IMR-90 (cell line): ENCODE measurements around the gene AATF.

Source experiments
- CEBPB ChIP-seq: IDR thresholded peaks from 2 replicates; pipeline ENCODE4 v1.6.1; 2012; ENCODE audit warnings: low read depth, low read length, improper control_type of control experiment
- CTCF ChIP-seq: conservative IDR thresholded peaks from 2 replicates; pipeline ENCODE4 v1.5.1; 2012; ENCODE audit warnings: mild to moderate bottlenecking, low read depth, low read length, improper control_type of control experiment
- MXI1 ChIP-seq: IDR thresholded peaks from 2 replicates; pipeline ENCODE4 v1.6.1; 2012; ENCODE audit warnings: low read depth, mild to moderate bottlenecking, low read length, moderate library complexity, borderline replicate concordance
- POLR2A ChIP-seq: IDR thresholded peaks from 2 replicates; pipeline ENCODE4 v1.6.1; 2012; ENCODE audit warnings: mild to moderate bottlenecking, low read depth, low read length
- RAD21 ChIP-seq: IDR thresholded peaks from 2 replicates; pipeline ENCODE4 v1.6.1; 2012; ENCODE audit warnings: low read length, improper control_type of control experiment
- RCOR1 ChIP-seq: IDR thresholded peaks from 2 replicates; pipeline ENCODE4 v1.6.1; 2012; ENCODE audit warnings: mild to moderate bottlenecking, low read length, improper control_type of control experiment; ENCODE audit not compliant: insufficient replicate concordance
- RFX5 ChIP-seq: IDR thresholded peaks from 2 replicates; pipeline ENCODE4 v1.8.0; 2012; ENCODE audit warnings: low read depth, mild to moderate bottlenecking, low read length, moderate library complexity
- SMC3 ChIP-seq: fragments of 150-350 bp; IDR thresholded peaks from 2 replicates; pipeline ENCODE4 v1.6.1; 2016; ENCODE audit warnings: low read depth, mild to moderate bottlenecking, antibody characterized with exemption, low read length, moderate library complexity
- USF2 ChIP-seq: fragments of 150-350 bp; IDR thresholded peaks from 2 replicates; pipeline ENCODE4 v1.6.1; 2017; ENCODE audit warnings: mild to moderate bottlenecking, antibody characterized with exemption, low read length, low read depth

- TF ChIP-seq POLR2A (no peak), CTCF (no peak), RAD21 (no peak), SMC3 (no peak), RCOR1 (no peak), USF2 (no peak), MXI1 (no peak), CEBPB (no peak), RFX5 (no peak)
Observed at GRCh38 chr17:36938566-36939051, 10.1 kb upstream of the AATF start.
